IPS DF 4.7 (cell line): ENCODE data around the gene TOX3.

Experiments used
- DNase-seq: peaks from one replicate; pipeline ENCODE4 v3.0.0-alpha.2; 2013; ENCODE audit warnings: low spot score; ENCODE audit errors: extremely low read depth

The TOX3 gene

DNA sequence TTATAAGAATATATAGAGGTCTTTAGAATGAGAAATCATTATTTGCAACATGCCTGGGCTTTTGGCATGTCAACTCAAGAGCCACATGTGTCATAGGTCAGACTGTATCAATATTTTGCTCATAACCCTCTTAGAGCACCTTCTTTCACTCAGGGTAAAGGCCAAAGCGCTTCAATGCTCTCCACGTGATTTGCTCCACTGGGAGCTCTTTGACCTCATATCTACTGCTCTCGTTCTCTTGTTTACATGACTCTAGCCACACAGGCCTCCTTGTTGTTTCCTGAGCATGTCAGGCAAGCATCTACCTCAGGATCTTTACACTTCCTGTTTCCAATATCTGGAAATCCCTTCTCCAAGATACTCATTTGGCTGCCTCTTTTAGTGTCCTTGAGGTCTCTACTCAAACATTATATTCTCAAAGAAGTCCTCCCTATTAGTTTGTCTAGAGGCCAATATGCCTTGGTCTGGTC lies 148.4 kb downstream of the TOX3 start:
- DNase-seq, result no peak

DNA sequence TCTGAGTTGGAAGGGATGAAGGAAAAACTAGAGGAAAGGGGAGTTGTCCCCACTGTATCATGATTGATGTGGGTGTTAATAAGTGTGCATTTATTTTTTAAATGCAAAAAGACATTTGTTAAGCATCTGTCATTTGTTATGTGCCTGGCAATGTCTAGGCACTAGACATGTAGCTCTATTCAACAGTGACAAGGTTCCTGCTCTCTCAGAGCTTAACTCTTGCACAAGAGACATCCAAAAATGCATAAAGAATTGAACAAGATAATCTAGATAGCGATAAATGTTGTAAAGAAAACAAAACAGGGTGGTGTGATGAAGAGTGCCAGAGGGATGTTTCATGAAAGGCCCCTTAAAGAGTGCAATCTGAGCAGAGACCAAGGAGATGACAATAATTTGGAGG lies 148.9 kb downstream of the TOX3 start:
- DNase-seq, result no peak

DNA sequence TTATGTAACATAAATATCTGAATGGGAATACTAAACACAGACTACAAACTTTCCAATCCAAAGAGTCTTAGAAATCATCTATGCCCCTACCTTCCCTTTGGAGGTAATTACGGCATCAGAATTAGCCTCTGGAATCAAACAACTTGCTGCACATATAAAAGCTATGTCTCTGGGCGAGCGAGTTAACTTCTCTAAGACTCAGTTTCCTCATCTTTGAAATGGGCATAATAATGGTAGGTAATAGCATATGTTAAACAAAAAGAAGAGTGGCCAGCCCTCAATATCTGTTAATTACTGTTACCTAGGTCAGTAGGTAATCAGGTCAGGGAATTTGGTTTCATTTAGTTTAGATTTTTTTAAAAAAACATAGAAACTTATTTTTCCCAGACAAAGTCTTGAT lies 153.5 kb downstream of the TOX3 start:
- DNase-seq, result no peak

DNA sequence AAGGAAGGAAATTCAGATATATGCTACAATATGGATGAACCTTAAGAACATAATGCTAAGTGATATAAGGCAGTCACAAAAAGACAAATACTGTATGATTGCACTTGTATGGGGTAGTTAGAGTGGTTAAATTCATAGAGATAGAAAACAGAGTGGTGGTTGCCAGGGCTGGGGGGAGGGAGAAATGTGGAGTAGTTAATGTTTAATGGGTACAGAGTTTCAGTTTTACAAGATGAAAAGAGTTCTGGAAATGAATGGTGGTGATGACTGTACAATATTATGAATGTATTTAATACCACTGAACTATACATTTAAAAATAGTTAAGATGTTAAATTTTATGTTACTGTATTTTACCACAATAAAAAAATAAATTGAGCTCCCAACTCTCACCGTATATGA lies 157.9 kb downstream of the TOX3 start:
- DNase-seq, result no peak
